CD1c-positive myeloid dendritic cell (primary cell): ENCODE measurements around the gene MOGAT3.

ENCODE experiments used
- DNase-seq: peaks from one replicate; pipeline ENCODE4 v3.0.0-alpha.2; 2016; ENCODE audit errors: extremely low spot score

MOGAT3 gene

GRCh38 chr7:101172005-101172853, 28.6 kb downstream of the MOGAT3 start:
- no peak for DNase-seq

GRCh38 chr7:101171442-101171837, 29.4 kb downstream of the MOGAT3 start:
- DNase-seq = no peak

- DNase-seq = peak; percentile 30
Observed at GRCh38 chr7:101170617-101171441, 30.0 kb downstream of the MOGAT3 start.

GRCh38 chr7:101169838-101170551, 30.8 kb downstream of the MOGAT3 start:
- DNase-seq = peak; percentile 83

- no peak for DNase-seq
Observed at GRCh38 chr7:101169110-101169837, 31.6 kb downstream of the MOGAT3 start.

GRCh38 chr7:101168412-101169049, 32.3 kb downstream of the MOGAT3 start:
- DNase-seq = no peak

- no peak for DNase-seq
Observed at GRCh38 chr7:101167645-101168411, 33.0 kb downstream of the MOGAT3 start.

- peak; percentile 24 for DNase-seq
Observed at GRCh38 chr7:101166909-101167644, 33.8 kb downstream of the MOGAT3 start.

GRCh38 chr7:101166648-101166908, 34.3 kb downstream of the MOGAT3 start:
- DNase-seq = no peak

- no peak for DNase-seq
Observed at GRCh38 chr7:101165958-101166647, 34.7 kb downstream of the MOGAT3 start.

GRCh38 chr7:101165075-101165957, 35.5 kb downstream of the MOGAT3 start, which contains the start of gene VGF:
Gene VGF, minus strand, starts transcription at chr7:101165569. Its CDS starts 726 bp downstream, at chr7:101164843.
- peak; percentile 98 for DNase-seq

GRCh38 chr7:101164071-101164840, 36.6 kb downstream of the MOGAT3 start:
- peak; percentile 47 for DNase-seq

GRCh38 chr7:101163279-101164070, 37.4 kb downstream of the MOGAT3 start:
- DNase-seq = no peak

GRCh38 chr7:101162551-101163278, 38.1 kb downstream of the MOGAT3 start:
- peak; percentile 53 for DNase-seq

GRCh38 chr7:101161692-101162471, 39.0 kb downstream of the MOGAT3 start:
- no peak for DNase-seq
